HUDEP-2 (cell line): ENCODE data around the gene LYRM4.

Source experiments
- DNase-seq, 76 experiments: peaks; one replicate each; lab custom pipeline; 2025; ENCODE audit not compliant: unreplicated experiment in 76 of 76; lab: John Stamatoyannopoulos, UW

The LYRM4 gene

GRCh38 chr6:5105146-5105545 lies 155.6 kb downstream of the LYRM4 start:
- DNase-seq, result no peak

- no peak for DNase-seq
Observed at GRCh38 chr6:5104667-5105066, 156.1 kb downstream of the LYRM4 start.

- no peak for DNase-seq
Observed at GRCh38 chr6:5103250-5103649, 157.5 kb downstream of the LYRM4 start.

DNA sequence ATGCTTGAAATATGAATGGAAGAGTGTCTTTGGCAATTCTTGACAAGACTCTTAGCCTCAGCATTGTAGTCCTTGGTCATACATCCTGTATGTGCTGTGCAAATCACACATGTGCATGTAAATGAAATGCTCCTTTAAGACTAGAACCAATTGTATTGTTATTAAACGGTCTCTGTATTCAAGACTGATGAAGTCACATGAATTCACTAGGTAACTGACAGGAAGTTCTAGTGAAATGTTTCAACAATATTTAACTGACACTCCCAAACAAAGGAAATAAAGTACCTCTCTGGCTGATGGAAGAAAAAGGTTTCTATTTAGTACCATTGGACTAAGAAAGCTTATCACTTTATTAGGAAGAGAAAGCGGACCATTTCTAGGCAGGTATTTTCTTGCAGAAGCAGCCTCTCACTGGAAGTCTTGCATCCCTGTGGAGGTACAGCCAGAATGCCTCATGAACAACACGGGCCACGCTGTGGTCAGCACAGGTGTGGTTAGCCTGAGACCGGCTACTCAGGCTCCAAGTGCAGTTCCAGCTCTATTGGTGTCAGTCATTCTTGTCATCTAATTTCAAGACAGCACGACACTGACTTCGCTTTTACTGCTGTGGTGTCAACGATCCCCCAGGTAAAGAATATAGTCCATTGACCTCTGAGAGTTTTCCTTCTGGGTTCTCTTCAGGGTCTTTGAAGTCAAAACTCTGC lies 158.3 kb downstream of the LYRM4 start:
- no peak for DNase-seq

GRCh38 chr6:5100806-5101205 lies 159.9 kb downstream of the LYRM4 start:
- DNase-seq, result no peak

DNA sequence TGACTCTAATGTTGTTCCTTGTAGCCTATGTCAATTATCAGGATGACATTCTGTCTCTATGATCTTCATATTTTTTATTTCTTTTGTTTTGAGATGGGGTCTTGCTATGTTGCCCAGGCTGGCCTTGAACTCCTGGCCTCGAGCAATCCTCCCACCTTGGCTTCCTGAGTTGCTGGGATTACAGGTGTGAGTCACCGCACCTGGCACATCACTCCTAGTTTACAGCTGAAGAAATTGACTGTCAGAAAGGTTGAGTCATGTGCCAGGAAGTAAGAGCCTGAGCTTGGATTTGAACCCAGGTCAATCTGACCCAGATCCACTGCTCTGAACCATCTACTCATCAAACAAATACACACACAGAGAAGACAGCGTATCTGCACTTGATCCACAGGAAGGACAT lies 161.2 kb downstream of the LYRM4 start:
- DNase-seq, result no peak

GRCh38 chr6:5098501-5099270 lies 162.1 kb downstream of the LYRM4 start:
- no peak for DNase-seq

GRCh38 chr6:5096482-5096881 lies 164.3 kb downstream of the LYRM4 start:
- DNase-seq, result peak in 59 of 76 experiments; percentile 16 to 83 (median 45)

- DNase-seq, result no peak
Observed at GRCh38 chr6:5095236-5095635, 165.5 kb downstream of the LYRM4 start.

DNA sequence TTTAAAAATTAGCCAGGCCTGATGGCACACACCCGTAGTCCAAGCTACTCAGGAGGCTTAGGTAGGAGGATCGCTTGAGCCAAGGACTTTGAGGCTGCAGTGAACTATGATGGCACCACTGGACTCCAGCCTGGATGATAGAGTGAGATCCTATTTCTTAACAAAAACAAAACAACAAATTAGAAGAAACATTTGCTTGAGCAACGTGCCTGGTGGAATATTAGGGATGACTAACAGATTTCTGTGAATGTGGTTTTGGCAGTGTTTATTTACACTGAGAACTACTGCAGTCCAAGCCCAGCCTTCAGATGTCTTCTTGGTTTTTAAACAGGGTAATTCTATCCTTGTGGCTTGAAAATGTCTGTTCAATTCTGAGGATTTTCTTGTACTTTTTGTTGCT lies 166.4 kb downstream of the LYRM4 start:
- DNase-seq, result no peak

DNA sequence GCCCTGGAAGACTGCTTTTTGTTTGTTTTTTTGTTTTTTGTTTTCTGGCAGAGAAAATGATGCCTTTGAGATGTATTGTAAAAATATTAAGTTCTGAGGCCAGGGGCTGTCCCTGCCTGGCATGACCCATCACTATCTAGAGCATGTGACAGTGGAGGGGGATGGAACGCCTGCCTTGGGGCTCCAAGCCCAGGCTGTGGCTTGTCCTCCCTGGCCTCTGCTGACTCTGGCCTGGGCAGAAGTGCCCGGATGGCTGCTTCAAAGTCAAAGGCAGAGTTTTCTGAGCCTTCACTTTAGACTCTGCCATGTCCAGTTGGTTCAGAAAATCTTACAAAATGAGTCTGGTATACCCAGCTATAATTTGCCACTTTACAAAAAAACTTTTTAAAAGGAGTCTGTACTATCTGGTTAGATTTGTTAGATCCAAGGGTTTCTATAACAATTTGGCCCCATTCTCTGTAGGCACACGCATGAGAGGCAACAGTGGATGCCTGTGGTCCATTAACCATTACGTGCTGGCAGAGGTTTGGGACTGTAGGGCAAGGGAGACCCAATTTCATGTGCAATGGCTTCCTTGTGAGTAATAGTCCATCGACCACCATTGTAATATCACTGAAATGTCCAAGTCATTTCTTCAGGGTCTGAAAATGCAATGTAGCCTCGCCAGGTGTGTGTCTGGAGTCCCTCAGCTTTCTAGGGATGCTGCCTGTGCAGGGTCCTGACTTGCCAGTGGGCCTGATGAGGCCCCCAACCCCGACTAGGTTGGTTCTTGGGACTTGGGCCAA lies 167.3 kb downstream of the LYRM4 start:
- peak in 59 of 76 experiments; percentile 7 to 83 (median 41) for DNase-seq

- DNase-seq, result no peak
Observed at GRCh38 chr6:5091210-5092069, 169.3 kb downstream of the LYRM4 start.

DNA sequence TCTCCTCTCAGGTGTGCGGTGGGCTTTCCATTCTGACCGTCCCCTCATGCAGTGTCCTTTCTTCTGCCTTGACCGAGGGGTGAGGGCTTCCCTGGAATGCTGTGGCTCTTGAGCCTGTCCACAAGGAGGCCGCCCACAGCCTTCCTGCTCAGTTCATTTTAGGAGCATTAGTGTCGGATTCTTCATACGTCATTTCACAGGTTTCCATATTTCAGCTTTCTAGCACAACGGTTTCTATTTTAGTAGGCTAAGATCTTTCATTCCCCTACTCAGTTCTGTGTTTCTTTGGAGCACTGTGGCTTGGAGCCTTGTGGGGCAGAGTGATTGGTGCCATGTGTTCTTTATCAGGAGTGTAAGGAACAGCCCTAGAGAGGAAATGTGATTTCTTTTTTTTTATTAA lies 170.1 kb downstream of the LYRM4 start:
- DNase-seq, result no peak

DNA sequence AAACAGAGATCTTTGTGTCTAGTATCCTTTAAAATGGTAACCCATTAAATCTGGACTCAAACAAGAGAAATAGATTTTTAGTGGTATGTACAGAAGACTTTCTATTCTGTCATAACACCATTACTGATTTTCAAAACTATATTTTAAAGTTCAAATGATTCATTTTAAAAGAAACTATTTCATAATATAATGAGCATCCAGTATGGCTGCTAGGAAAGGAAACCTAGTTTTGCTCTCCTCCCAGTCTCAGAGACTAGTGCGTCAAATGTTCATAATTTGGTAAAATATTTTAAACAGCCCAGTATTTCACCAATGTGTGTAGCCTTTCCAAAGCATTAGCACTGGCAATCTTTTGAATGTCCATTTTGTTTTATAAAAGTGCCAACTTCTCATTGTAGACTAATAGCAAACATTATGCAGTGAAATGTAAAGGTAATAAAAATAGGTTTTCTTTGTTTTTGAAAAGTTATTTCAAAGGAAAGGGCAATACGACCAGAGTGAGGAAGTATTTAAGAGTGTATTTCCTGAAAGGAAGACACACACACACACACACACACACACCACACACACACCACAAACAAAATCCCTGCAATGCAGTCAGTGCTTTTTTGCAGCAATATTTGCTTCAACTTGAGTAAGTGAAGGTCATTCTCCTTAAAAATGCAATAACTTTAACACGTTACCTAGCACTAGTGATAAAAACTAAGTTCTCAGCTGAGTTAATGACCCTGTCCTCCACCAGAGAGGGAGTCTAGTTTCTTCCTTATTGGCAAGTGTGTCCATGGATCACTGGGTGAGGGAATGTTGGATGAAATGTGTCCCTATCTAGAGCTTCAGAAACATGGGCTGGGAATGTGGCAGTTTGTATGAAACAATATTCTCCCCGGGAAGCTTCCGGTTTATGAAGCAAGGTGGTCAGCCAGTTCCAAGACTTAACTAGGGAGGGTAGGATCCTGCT lies 171.0 kb downstream of the LYRM4 start:
- no peak for DNase-seq

GRCh38 chr6:5088780-5089179 lies 172.0 kb downstream of the LYRM4 start:
- no peak for DNase-seq

- no peak for DNase-seq
Observed at GRCh38 chr6:5087389-5087788, 173.4 kb downstream of the LYRM4 start.

- DNase-seq, result no peak
Observed at GRCh38 chr6:5086294-5086890, 174.4 kb downstream of the LYRM4 start.

- DNase-seq, result peak in 22 of 76 experiments; percentile 11 to 51 (median 26)
Observed at GRCh38 chr6:5085648-5086293, 175.0 kb downstream of the LYRM4 start.
